HTR-8/SVneo (cell line): ENCODE measurements around the gene KXD1.
"Not testable (repeated sequence)": the region's sequence is repeated elsewhere in the genome, so short reads cannot be mapped to it uniquely, and the experiment has no call there.

Experiments used
- DNase-seq: peaks from one replicate; pipeline ENCODE4 v3.0.0; 2011; ENCODE audit warnings: low spot score, mixed read lengths; ENCODE audit not compliant: insufficient read length
- FAIRE-seq: peaks from 2 replicates; lab custom pipeline; 2011; peaks lifted over from hg19 to GRCh38; lab: Jason Lieb, UNC

The KXD1 gene

DNA sequence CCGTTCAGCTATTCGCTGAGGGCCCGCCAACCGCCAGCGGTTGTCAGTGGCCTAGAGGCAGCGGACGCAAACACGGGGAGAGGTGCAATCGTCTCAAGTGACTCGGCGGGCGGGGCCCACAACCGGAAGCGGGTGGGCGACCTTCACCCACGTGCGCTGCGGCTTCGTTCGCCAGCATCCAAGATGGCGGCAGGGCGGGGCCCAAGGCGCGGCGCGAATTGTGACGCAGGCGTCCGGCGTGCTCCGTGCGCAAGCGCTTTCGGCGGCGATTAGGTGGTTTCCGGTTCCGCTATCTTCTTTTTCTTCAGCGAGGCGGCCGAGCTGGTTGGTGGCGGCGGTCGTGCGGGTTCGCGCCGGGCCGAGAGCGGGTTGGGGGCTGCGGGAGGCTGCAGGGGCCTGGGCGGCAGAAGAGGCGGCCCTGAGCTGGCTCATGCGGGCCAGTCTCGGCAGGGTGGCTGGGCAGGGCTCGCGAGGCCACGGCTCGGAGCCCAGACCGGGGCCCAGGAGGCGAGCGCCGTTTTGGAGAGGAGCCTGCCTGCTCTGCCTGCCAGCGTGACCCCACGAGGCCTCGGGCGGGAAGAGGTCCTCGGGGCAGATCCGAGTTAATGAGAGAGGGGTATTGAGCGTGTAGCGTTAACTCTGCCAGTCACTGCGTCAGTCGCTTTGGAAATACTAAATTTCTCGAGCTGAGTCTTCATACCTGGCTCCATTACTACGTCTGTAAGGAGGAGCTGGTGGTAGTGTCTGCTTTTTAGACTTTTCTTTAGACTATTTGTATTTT lies 14.1 kb downstream of the KXD1 start, which contains the start of gene UBA52:
Gene UBA52, plus strand, starts transcription at position 294 of the 781 bp plus-strand sequence. CDS start 1,444 bp downstream, outside the sequence.
- FAIRE-seq (peak; percentile 97), DNase-seq (peak; percentile 94)

DNA sequence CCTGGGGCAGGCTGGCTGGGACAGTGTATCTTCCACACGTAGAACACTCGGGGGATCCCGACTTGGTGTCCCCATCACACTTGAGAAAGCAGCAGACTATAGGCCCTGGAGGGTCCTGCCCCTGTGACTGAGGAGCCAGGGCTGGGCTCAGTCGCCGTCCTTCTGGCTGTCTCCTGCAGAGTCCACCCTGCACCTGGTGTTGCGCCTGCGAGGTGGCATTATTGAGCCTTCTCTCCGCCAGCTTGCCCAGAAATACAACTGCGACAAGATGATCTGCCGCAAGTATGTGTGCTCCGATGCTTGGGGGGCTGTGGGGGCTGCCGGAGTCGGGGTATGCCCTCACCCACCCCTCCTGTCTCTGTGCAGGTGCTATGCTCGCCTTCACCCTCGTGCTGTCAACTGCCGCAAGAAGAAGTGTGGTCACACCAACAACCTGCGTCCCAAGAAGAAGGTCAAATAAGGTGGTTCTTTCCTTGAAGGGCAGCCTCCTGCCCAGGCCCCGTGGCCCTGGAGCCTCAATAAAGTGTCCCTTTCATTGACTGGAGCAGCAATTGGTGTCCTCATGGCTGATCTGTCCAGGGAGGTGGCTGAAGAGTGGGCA lies 17.1 kb downstream of the KXD1 start:
- FAIRE-seq (no peak), DNase-seq (no peak)

DNA sequence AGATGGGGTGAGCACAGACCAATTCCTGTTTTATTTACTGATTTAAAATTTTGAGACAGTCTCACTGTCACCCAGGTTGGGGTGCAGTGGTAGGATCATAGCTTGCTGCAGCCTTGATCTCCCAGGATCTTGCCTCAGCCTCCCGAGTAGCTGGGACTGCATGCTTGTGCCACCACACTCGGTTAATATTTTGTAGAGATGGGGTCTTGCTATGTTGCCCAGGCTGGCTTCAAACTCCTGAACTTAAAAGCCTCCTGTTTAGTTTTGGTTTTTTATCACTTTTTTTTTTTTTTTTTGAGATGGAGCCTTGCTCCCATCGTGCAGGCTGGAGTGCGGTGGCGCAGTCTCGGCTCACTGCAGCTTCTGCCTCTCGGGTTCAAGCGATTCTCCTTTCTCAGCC lies 18.7 kb downstream of the KXD1 start:
- DNase-seq (no peak), FAIRE-seq (peak; percentile 9)

DNA sequence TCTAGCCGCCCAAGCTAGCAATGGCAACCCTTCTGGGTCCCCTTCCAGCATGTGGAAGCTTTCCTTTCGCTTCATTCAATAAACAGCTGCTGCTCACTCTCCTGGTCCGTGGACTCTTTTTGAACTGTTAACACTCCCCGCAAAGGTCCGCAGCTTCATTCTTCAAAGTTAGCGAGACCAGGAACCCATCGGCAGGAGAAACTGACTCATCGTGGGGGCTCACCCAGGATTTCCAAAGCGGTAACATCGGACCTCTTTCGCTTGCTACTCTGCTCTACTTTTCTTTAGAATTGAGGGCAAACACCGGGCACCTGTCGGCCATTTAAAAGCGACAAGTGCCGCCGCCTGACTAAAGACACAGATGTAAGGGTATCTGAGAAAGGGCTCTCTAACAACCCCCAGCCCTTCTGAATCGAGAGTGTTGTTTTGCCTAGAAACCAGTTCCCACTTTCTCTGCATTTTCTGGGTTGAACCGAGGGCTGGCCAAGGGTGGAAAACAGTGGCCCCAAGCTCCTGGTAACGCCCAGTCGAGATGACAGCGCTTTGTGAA lies 19.8 kb downstream of the KXD1 start:
- DNase-seq (no peak), FAIRE-seq (no peak)

DNA sequence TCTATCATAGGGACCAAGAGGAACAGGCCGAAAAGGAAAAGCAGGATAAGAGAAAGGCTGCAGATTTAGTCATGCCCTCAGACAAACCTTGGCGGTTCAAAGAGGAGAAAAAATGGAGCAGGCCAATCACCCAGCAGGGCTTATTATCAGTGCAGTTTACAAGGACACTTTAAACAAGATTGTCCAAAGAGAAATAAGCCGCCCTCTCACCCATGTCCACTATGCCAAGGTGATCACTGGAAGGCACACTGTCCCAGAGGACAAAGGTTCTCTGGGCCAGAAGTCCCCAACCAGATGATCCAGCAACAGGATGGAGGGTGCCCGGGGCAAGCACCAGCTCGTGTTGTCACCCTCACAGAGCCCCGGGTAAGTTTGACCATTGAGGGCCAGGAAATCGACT lies 22.6 kb downstream of the KXD1 start:
- FAIRE-seq (no peak), DNase-seq (no peak)

DNA sequence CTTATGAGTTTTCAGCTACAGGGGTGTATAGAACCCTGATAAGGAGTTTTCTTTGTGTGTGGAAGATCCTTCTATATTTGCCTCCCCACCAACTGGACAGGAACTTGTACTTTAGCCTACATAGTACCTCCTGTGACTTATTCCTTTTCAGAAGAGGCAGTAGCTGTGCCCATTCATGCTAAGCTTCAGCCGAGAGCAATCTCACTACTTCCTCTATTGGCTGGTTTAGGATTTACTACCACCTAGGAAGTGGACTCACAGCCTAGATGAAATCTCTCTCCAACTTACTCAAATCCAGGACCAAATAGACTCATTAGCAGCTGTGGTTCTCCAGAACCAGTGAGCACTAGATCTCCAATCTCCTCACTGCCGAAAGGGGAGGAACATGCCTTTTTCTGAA lies 28.6 kb downstream of the KXD1 start:
- DNase-seq = no peak
- no peak for FAIRE-seq

DNA sequence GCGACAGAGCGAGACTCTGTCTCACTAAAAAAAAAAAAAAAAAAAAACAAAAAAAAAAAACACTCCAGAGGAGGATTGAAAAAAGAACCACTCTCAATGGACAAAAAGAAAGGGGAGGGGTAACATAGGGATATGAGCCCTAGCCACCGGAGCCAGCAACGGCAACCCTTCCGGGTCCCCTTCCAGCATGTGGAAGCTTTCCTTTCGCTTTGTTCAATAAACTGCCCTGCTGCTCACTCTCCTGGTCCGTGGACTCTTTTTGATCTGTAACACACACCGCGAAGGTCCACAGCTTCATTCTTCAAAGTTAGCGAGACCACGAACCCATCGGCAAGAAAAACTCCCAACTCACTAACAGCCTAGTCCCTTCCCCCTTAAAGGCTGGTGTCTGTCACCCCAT lies 29.9 kb downstream of the KXD1 start:
- no peak for FAIRE-seq
- no peak for DNase-seq

DNA sequence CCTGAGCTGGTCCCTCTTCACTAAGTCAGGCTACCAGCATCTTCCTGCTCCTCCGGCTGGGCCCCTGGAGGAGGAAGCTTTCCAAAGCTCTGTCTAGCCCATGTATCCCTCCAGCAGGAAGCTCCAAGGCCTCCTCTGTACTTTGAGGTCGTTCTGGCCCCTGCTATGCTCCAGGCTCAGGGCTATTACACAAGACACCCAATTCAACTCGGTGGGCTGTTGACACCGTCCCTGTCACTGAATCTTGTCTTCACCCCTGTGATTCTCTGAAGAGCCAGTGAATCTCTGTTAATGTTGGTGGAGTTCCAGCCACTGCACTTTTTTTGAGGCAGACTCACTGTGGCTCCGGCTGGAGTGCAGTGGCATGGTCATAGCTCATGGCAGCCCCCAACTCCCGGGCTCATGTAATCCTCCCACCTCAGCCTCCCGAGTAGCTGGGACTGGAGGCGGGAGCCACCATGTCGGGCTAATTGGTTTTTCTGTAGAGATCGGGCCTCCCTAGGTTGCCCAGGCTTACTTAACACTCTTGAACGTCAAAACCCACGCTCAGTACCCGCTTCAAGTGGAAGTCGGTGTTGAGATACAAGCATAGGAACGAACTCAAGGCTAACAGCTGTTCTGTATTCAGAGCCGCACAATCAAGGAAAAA lies 30.4 kb downstream of the KXD1 start:
- FAIRE-seq (no peak), DNase-seq (no peak)

DNA sequence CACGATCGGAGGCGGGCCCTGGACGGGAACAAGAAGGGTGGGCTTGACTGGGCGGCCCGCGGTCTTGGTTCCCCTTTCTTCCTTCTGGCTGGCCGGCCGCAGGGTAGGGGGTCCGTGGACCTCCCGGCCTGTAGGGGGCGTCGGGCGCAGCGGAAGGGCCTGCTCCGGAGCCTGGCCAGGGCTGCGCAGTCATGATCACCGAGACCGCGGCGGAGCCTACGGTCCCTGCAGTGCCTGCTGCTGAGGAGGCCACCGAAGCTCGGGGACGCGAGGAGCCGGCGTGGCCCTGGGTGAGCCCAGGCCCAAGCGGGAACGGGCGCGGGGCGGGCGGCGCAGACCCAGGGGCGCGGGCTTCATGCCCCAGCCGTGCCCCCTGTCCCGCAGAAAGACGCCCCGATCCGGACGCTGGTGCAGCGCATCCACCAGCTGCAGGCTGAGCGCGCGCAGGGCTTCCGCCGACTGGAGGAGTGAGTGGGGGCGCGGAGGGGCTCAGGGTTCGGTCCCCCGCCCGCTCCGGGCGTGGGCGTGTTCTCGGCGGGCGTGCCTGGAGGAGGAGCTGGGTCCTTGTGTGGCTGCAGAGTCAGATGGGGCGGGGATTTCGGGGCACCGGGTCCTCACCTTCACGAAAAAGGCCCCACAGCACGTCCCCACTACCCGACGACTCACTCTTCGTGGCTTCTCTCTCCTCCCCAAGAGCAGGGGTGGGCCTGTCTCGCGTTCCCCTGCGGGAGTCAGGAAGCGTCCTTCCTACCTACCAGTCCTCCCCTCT lies 31.1 kb downstream of the KXD1 start, which contains the start of gene REX1BD:
Gene REX1BD, plus strand, starts transcription at position 188 of the 769 bp plus-strand sequence. Its CDS starts 4 bp downstream, at position 192.
- FAIRE-seq = peak; percentile 73
- peak; percentile 78 for DNase-seq

DNA sequence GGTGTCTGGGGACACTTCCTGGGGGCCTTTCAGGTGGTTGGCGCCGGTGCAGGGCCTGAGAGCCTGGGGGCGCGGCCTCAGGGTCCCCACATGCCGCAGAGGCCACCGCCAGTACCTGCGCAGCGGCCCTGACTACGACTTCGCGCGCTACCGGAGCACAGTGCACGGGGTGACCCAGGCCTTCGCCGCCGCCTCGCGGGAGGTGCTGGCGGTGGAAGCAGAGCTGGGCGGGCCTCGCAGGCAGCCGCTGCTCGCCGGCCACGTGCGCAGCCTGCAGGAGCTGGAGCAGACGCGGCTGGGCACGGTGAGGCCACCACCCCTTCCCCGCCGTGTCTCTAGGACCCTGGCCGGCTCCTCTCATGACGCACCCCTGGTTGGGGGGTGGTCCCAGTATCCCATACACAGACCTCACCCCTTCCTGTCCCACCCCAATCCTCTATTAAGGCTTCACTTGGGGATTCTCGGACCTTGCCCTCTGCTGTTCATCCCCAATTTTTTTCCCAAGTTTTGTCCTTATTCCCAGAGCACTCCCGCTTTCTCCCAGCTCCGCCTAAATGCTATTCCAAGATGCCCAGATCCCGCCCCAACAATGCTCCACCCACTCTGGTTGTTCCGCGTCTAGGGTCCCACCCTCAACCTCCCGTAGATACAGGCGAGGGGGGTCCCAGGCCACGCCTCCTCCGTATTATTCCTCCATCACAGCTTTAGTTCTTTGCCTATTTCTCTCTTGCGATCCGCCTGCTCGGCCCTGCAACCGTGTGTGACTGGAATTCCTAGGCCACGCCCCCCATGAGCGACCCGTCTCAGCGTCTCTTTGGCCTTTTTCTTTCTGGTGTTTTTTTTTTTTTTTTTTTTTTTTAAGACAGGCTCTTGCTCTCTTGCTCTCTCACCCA lies 32.0 kb downstream of the KXD1 start:
- DNase-seq (no peak), FAIRE-seq (no peak)

DNA sequence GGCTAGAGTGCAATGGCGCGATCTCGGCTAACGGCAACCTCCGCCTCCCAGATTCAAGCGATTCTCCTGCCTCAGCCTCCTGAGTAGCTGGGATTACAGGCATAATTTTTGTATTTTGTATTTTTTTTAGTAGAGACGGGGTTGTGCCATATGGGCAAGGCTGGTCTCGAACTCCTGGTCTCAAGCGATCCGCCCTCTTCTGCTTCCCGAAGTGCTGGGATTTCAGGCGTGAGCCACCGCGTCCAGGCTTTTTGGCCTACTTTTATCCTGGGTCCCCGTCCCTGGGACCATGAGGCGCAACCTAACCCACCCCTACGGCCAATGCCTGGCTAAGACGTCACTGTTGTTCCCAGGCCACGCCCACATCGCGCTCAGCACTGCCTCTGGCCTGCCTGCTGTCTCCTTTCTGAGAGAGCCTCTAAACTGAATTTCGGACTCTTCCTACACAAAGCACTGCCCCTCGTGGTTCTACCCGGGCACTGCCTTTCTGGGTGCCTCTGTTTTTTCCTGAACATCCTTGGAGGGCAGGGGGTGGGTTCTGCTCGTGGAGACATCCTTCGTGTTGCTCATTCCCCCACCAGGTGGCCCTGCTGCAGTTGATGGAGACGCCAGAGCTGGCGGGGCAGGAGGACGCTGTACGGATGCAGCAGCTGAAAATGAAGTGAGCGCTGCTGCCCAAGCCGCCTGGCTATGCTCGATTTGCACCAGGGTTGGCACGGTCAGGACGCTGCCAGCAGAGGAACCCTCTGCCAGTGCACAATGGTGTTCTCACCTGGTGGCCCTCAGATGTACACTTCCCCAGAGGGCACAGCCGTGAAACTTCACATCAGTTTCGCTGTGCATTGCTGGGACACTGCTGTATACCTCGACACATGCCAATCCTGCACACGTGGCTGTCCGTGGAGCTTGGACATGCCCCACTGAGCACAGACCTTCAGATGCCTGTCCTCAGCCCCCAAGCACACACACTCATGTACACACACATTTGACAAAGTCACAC lies 32.9 kb downstream of the KXD1 start:
- DNase-seq = no peak
- FAIRE-seq = no peak

DNA sequence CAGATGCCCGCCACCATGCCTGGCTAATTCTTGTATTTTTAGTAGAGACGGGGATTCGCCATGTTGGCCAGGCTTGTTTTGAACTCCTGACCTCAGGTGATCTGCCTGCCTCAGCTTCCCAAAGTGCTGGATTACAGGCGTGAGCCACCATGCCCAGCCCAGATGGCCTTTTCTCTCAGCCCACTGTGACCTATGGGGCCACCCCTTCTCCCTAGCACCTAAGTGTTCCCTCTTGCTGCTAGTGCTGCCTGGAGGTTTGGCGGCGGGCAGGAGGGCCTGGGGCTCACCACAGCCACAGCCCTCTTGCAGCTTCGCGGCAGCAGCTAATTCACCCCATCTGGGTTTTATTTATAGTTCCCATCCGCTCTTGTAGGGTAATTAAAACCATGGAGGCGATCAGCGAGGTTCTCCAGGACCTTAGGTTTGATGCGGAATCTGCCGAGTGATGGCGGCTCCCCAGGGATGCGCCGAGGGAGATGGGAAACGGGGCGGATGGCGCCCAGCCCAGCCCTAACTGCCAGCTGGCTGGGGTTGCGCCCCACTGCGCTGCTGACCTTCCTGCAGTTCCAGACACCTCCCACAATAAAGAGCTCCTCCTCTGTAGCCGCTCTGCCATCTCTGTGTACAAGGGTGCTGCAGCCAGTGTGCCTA lies 34.2 kb downstream of the KXD1 start:
- DNase-seq = no peak
- FAIRE-seq = no peak

DNA sequence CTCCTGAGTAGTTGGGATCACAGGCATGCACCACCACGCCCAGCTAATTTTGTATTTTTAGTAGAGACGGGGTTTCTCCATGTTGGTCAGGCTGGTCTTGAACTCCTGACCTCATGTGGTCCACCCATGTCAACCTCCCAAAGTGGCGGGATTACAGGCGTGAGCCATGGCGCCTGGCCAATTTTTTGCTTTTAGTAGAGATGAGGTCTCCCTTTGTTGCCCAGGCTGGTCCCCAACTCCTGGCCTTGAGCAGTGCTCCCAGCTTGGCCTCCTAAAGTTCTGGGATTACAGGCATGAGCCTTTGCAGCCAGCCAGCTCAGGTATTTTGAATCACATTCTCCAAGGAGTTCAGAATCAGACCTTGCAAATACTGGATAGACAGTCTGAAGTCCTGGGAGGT lies 35.1 kb downstream of the KXD1 start:
- not testable (repeated sequence) for DNase-seq, FAIRE-seq

DNA sequence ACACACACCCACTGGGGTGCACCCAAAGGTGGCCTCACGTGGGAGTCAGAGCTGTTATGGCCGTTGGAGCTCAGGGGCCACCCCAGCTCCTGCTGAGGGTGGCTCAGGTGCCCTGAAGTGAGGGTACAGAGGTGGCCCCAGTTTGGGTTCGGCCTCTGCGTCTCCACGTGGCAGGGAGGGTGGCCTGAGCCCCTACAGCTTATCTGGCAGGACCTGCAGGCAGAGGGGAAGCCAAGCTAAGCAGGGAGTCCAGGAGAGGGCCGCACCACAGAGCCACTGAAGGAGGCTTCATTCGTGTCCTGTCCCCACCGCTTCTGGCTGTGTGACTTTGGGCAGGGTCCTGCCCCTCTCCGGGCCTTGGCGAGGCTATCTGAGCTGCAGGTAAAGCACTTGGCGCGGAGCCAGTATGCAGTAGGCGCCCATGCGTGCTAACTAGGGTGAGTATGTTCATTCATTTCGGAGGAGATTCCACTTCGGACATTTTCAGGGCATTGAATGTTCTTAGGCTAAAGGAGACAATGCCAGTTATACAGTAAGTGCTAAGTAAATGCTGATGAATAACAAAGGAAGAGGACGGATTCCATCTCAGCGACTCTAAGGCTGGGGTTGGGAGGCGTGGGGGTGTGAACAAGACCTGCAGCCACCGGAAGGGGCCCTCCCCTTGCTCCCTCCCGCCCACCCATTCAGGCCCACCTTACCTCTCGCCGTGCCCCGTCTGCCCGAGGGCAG lies 35.9 kb downstream of the KXD1 start:
- FAIRE-seq (no peak), DNase-seq (no peak)

DNA sequence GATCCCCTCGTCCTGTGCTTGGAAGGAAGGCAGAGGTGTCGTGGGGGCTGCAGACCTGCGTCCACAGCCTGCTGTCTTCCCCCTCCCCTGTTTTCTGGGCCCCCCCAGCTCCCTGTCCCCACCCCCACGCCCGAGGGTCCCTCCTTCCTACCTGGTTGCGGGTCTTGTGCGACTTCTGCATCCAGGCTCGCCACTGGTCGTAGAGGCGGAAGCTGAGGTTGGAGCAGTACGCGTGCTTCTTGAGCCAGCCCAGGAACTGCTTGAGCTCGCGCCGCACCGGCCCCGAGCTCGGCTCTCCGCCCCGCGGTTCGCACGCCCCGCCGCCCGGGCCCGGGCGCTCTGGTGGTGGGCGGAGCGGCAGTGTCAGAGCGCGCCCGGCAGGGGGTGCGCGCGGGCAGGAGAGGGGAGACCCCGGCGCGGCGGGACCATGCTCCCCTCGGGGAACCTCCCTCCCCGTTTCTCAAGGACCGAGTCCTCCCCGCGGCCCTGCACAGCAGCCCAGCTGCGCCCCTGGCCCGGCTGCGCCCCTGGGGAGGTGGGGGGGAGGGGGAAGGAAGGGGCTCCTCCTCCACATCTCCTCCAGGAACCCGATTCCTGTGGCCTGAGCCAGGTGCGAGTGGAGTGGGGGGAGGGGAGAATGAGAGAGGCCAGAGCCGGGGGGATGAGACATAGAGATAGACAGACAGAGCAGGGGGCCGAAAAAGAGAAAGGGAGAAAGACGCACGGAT lies 36.6 kb downstream of the KXD1 start:
- FAIRE-seq = peak; percentile 77
- DNase-seq = peak; percentile 85

DNA sequence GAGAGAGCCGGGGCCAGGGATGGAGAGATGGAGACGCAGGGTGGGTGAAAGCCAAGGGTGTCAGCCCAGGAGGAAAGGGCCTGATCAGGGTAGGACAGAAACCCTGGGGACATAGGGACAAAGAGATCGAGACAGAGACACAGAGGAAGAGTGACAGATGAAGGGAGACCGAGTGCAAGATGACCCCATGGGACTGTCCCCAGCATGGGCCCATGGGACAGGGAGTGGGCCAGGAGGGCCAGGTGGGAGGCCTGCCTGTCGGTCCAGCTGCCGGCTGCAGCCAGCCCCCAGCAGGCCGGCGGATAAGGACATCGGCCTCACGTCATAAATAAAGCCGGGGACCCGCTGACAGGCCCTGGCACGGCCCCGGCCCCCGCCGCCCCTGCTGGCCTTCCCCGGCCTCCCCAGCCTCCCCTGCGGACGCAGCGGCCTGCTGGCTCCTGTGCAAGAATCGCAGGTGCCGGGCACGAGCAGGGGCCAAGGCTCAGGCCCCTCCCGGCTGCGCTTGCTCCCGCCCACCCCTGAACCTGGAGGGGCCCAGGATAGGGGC lies 37.2 kb downstream of the KXD1 start:
- no peak for FAIRE-seq
- no peak for DNase-seq
